Neuron (in vitro differentiated cells): ENCODE data around the gene EPS8L2.

Source experiments
- H2AFZ ChIP-seq: one replicate; pipeline ENCODE4 v1.6.1; 2013; ENCODE audit warnings: low read depth, mild to moderate bottlenecking, inconsistent platforms, low read length, moderate library complexity
- H3K27me3 ChIP-seq: one replicate; pipeline ENCODE4 v1.6.1; 2013; ENCODE audit warnings: low read length; ENCODE audit not compliant: insufficient read depth
- H3K36me3 ChIP-seq: one replicate; pipeline ENCODE4 v1.6.1; 2013; ENCODE audit warnings: low read length; ENCODE audit not compliant: insufficient read depth
- H3K4me1 ChIP-seq: one replicate; pipeline ENCODE4 v1.6.1; 2013; ENCODE audit warnings: low read length; ENCODE audit not compliant: insufficient read depth
- H3K4me3 ChIP-seq: 2 replicates; pipeline ENCODE4 v1.5.1; 2013; ENCODE audit warnings: mild to moderate bottlenecking, low read length, moderate library complexity
- H3K9me3 ChIP-seq: one replicate; pipeline ENCODE4 v1.6.1; 2013; ENCODE audit warnings: low read length

EPS8L2 gene

GRCh38 chr11:748007-748359 is 42.0 kb downstream of the EPS8L2 start:
- H3K36me3 ChIP-seq, result peaks cover 8% of the 10 kb centered on the region
- H3K9me3 ChIP-seq, result no peaks in the 10 kb centered on the region
- H3K4me1 ChIP-seq, result peaks cover 11% of the 10 kb centered on the region
- no peaks in the 10 kb centered on the region for H3K27me3 ChIP-seq
- H2AFZ ChIP-seq, result peak overlapping the region; percentile 92
- peak overlapping the region; percentile 95 for H3K4me3 ChIP-seq

GRCh38 chr11:749731-750130 is 43.7 kb downstream of the EPS8L2 start:
- no peaks in the 10 kb centered on the region for H3K27me3 ChIP-seq
- no peak overlapping the region for H2AFZ ChIP-seq
- peaks cover 8% of the 10 kb centered on the region for H3K36me3 ChIP-seq
- H3K4me1 ChIP-seq, result peaks cover 11% of the 10 kb centered on the region
- H3K4me3 ChIP-seq, result no peak overlapping the region
- no peaks in the 10 kb centered on the region for H3K9me3 ChIP-seq

GRCh38 chr11:760236-760635 is 54.2 kb downstream of the EPS8L2 start:
- H3K36me3 ChIP-seq, result peaks cover 77% of the 10 kb centered on the region

GRCh38 chr11:761526-762108 is 55.6 kb downstream of the EPS8L2 start:
- Histone ChIP-seq H3K4me1 (no peaks in the 10 kb centered on the region), H3K9me3 (no peaks in the 10 kb centered on the region), H3K27me3 (no peaks in the 10 kb centered on the region), H3K36me3 (peaks cover 75% of the 10 kb centered on the region), H3K4me3 (no peak overlapping the region), H2AFZ (no peak overlapping the region)

More at GRCh38 chr11:760236-760635, 54.2 kb downstream of the EPS8L2 start:
- H3K4me1 ChIP-seq, result no peaks in the 10 kb centered on the region
- no peak overlapping the region for H3K4me3 ChIP-seq
- no peaks in the 10 kb centered on the region for H3K9me3 ChIP-seq
- H3K27me3 ChIP-seq, result no peaks in the 10 kb centered on the region
- no peak overlapping the region for H2AFZ ChIP-seq

GRCh38 chr11:762421-763072 is 56.5 kb downstream of the EPS8L2 start:
- Histone ChIP-seq H3K4me1 (no peaks in the 10 kb centered on the region), H2AFZ (no peak overlapping the region), H3K9me3 (no peaks in the 10 kb centered on the region), H3K4me3 (no peak overlapping the region), H3K36me3 (peaks cover 75% of the 10 kb centered on the region), H3K27me3 (no peaks in the 10 kb centered on the region)

- Histone ChIP-seq H3K36me3 (peaks cover 73% of the 10 kb centered on the region), H3K4me1 (no peaks in the 10 kb centered on the region), H3K4me3 (no peak overlapping the region), H3K9me3 (no peaks in the 10 kb centered on the region), H3K27me3 (no peaks in the 10 kb centered on the region), H2AFZ (no peak overlapping the region)
Measured at GRCh38 chr11:763073-763463, 57.0 kb downstream of the EPS8L2 start.

GRCh38 chr11:763549-764321 is 57.7 kb downstream of the EPS8L2 start:
- no peaks in the 10 kb centered on the region for H3K27me3 ChIP-seq
- no peaks in the 10 kb centered on the region for H3K9me3 ChIP-seq
- no peak overlapping the region for H3K4me3 ChIP-seq
- H3K4me1 ChIP-seq, result no peaks in the 10 kb centered on the region
- no peak overlapping the region for H2AFZ ChIP-seq
- peaks cover 72% of the 10 kb centered on the region for H3K36me3 ChIP-seq

GRCh38 chr11:764322-765024 is 58.4 kb downstream of the EPS8L2 start:
- Histone ChIP-seq H3K9me3 (no peaks in the 10 kb centered on the region), H3K4me3 (no peak overlapping the region), H2AFZ (no peak overlapping the region), H3K36me3 (peaks cover 65% of the 10 kb centered on the region), H3K27me3 (no peaks in the 10 kb centered on the region), H3K4me1 (no peaks in the 10 kb centered on the region)

- Histone ChIP-seq H3K9me3 (no peaks in the 10 kb centered on the region), H3K36me3 (peaks cover 65% of the 10 kb centered on the region)
Measured at GRCh38 chr11:765025-765801, 59.2 kb downstream of the EPS8L2 start.

GRCh38 chr11:765802-766091 is 59.7 kb downstream of the EPS8L2 start:
- H3K36me3 ChIP-seq, result peaks cover 65% of the 10 kb centered on the region
- H3K9me3 ChIP-seq, result no peaks in the 10 kb centered on the region
- no peak overlapping the region for H2AFZ ChIP-seq

More at GRCh38 chr11:765025-765801, 59.2 kb downstream of the EPS8L2 start:
- Histone ChIP-seq H2AFZ (no peak overlapping the region), H3K4me3 (no peak overlapping the region), H3K27me3 (no peaks in the 10 kb centered on the region), H3K4me1 (no peaks in the 10 kb centered on the region)

GRCh38 chr11:766106-766935 is 60.3 kb downstream of the EPS8L2 start:
- no peaks in the 10 kb centered on the region for H3K4me1 ChIP-seq
- H3K27me3 ChIP-seq, result no peaks in the 10 kb centered on the region
- H3K4me3 ChIP-seq, result no peak overlapping the region
- H3K9me3 ChIP-seq, result no peaks in the 10 kb centered on the region
- H3K36me3 ChIP-seq, result peaks cover 65% of the 10 kb centered on the region
- H2AFZ ChIP-seq, result no peak overlapping the region

More at GRCh38 chr11:765802-766091, 59.7 kb downstream of the EPS8L2 start:
- H3K4me3 ChIP-seq, result no peak overlapping the region
- no peaks in the 10 kb centered on the region for H3K4me1 ChIP-seq
- H3K27me3 ChIP-seq, result no peaks in the 10 kb centered on the region

GRCh38 chr11:766936-767210 is 60.8 kb downstream of the EPS8L2 start:
- H3K27me3 ChIP-seq, result no peaks in the 10 kb centered on the region
- no peak overlapping the region for H2AFZ ChIP-seq
- peaks cover 66% of the 10 kb centered on the region for H3K36me3 ChIP-seq
- H3K9me3 ChIP-seq, result no peaks in the 10 kb centered on the region
- no peaks in the 10 kb centered on the region for H3K4me1 ChIP-seq
- H3K4me3 ChIP-seq, result no peak overlapping the region
